GDM1 (cell line): ENCODE measurements around the gene AGXT.

Experiments used
- DNase-seq: peaks from one replicate; lab custom pipeline; 2025; lab: John Stamatoyannopoulos, UW

The AGXT gene

DNA sequence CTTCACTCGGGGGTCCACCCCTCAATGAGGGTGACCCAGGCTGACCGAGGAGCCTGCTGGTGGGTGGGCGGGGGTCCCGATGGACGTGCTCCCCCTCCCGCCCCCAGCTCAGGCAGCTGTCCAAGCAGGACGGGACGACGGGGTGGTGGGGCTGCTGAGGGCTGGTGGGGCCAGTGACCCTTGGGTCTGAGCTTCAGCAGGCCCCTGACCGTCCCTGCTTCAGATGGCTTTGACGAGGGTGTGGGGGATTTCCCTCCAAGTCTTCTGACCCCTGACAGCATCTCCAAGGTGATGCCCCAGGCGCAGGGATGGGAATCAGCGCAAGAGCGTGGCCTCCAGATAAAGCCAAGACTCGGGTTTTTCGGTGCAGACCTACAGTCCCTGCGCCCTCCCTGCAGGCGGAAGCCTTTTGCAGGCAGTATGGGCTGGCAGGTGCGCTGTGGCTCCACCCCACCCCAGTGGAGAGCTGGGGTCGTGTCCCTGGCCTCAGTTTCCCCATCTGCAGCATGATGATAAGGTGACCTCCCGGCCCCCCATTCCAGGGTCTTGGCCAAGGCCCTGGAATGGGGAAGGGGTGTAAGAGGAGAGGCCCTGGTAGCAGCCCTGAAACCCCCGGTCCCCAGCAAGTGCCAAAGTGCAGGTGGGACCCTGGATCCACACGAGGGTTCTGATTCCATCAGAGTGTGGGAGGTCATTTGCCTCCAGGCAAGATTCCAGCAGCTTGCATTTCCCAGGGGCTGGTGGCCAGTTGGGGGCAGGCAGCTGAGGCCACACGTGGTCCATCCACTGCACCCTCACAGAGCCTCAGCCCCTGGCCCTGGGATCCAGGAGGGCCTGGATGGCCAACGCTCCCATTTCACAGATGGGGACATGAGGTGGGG, 46.3 kb downstream of the AGXT start:
- DNase-seq: no peak

DNA sequence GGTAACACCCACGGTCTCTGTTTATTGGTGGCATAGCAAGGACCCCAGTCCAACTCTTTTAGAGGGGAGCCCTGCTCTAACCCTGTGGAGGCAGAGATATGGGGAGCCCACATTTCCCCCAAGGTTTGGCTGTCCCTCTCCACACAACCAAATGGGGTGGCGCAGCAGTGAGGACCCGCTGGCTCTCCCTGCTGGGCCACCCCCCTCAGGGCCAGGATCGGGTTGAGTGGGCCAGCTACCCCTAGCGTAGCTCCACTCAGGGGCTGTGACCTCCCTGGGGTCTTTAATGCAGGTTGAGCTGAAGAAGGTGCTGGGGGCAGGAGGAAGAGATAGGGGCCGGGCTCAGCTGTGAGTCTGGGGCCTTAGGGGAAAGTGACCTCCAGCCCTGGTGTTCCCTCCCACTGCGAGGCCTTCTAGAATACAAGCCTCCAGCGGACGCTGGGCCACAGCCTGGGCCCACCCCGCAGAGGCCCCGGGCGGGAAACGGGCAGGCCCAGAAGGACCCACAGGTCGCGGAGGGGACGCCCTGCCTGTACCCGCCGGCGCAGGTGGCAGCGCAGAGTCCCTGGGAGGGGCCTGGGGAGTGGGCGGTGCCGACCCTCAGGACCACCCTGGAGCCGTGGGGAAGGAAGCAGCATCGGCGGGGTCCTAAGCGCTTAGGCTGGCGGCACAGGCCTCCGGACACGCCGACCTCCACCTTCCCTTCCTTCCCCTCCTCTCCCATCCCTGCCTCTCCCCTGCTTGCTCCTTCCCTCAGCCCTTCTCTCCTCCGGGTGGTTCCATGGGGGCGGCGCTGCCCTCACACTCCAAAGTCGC, 47.1 kb downstream of the AGXT start:
- DNase-seq: no peak

DNA sequence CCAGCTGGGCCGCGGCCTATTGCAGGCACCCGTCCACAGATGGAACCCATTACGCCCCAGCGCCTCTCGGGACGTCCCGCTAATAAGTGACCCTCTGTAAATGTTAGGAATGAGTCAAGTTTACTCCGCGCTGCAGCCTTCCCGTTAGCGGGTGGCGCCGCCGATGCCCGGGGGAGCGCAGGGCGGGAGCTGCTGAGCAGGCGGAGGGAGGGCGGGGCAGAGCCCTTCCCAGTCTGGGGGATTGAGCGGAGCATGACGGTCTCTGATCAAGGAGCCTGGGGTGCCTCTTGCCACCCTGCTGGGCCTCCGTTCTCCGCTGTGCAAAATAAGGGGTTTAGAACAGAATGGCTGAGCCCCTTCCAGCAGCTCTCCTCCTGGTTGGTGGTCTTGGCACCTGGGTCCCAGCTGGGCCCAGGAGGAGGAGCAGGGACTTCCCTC, 48.0 kb downstream of the AGXT start:
- DNase-seq: no peak

DNA sequence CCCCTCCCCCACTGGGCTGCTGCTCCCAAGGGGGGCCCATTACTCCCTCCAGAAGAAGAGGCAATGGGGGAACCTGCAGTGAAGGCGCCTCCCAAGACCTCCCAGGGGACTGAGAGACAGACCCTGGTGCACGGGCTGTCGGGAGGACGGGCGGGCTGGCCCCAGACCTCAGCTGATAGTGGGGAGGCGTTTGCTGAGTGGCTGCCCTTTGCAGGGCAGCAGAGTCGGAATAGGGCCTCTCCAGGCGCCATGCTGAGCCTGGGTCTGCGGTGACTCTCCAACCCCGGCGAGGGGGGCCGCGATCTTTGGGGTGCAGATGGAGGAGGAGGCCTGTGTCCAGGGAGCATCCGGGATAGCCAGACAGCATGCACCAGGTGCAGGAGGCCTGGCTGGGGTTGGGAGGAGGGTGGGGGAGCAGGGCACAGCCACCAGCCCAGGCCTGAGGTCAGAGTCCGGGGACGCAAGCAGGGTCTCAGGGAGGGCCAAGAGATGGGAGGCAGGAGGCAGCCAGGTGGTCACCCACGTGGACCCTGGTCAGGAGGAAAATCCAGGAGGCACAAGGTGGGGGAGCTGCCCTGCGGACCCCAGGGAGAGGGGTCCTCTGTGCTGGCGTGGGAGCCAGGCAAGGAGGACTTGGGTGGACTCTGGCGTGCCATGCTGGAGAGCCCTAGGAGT, 48.5 kb downstream of the AGXT start:
- DNase-seq: no peak

DNA sequence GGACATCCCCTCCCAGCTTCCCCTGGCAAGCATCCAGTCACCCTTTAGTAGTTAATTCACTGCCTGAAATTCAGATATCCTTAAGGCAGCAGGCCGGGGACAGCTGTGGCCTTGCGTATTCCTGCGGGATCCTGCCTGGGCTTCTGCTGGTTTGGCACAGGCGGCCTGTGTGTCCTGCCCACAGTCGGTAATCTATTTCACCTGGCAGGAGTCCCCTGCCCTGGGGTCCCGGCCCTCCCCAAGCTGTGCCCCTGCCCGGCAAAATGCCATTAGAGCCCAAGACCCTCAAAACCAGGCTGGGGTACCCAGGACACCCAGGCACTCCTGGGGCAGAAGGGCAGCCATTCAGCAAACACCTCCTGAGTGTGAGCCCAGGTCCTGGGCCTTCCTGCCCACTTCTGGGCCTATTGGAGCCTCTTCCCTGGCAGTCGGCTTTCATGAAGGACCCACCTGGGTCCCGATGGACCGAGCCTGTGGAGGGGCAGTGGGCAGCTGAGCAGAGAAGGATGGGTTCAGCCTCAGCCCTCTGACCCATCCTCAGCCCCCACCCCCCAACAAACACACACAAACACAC, 49.1 kb downstream of the AGXT start:
- no peak for DNase-seq

DNA sequence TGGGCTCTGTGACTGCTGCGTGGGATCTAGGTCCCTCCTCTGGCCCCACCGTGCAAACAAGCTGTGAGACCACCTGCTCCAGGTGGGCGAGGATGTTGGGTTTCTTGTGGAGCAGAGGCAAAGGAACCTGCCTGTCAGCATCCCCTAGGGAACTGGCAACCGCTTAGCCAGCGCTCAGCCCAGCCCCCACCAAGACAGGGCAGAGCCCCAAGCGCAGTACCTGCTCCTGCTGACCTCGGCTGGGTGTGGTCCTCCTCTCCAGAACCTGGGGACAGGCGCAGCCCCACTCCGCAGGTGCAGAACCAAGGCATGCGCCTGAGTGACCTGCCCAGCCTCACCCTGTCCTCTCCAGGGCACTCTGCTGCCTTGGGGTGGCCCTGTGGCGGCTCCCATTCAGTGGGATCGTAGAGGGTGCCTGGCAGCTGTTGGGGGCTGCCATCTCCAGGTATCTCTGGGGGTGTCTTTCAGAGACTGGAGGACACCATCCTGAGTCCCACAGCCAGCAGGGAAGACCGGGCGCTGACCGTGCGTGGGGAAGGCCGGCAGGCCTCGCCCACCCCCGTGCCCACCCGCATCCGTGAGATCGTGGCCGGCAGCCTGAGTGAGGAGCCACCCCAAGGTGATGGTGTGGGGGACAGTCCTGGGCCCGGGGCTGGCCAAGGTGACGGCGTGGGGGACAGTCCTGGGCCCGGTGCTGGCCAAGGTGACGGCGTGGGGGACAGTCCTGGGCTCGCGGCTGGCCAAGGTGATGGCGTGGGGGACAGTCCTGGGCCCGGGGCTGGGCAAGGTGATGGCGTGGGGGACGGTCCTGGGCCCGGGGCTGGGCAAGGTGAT, 49.9 kb downstream of the AGXT start:
- no peak for DNase-seq

- no peak for DNase-seq
Measured at GRCh38 chr2:240919161-240919781, 50.6 kb downstream of the AGXT start.

GRCh38 chr2:240919786-240920782, 51.5 kb downstream of the AGXT start:
- DNase-seq: no peak

- no peak for DNase-seq
Measured at GRCh38 chr2:240920783-240921231, 52.2 kb downstream of the AGXT start.

- no peak for DNase-seq
Measured at GRCh38 chr2:240921311-240921994, 52.8 kb downstream of the AGXT start.

GRCh38 chr2:240921995-240922244, 53.3 kb downstream of the AGXT start:
- no peak for DNase-seq

GRCh38 chr2:240922245-240922981, 53.8 kb downstream of the AGXT start:
- DNase-seq: no peak

- no peak for DNase-seq
Measured at GRCh38 chr2:240922982-240923537, 54.4 kb downstream of the AGXT start.

DNA sequence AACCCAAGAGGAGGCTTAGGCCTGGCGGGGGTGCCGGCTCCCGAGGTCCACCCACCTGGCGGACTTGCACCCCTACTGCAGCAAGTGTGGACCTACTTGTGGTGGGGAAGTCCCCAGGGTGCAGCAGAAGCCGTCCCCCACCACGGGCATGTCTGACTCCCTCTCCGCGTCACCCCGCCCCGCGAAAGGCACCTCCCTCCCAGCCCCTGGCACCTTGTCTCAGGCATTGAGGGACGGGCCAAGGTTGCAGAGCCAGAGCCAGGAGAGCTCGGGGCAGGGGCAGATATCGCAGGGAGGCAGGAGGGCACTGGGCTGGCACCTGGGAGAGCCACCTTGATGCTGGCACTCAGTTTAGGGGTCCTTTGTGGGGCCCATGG, 56.6 kb downstream of the AGXT start:
- DNase-seq: no peak

DNA sequence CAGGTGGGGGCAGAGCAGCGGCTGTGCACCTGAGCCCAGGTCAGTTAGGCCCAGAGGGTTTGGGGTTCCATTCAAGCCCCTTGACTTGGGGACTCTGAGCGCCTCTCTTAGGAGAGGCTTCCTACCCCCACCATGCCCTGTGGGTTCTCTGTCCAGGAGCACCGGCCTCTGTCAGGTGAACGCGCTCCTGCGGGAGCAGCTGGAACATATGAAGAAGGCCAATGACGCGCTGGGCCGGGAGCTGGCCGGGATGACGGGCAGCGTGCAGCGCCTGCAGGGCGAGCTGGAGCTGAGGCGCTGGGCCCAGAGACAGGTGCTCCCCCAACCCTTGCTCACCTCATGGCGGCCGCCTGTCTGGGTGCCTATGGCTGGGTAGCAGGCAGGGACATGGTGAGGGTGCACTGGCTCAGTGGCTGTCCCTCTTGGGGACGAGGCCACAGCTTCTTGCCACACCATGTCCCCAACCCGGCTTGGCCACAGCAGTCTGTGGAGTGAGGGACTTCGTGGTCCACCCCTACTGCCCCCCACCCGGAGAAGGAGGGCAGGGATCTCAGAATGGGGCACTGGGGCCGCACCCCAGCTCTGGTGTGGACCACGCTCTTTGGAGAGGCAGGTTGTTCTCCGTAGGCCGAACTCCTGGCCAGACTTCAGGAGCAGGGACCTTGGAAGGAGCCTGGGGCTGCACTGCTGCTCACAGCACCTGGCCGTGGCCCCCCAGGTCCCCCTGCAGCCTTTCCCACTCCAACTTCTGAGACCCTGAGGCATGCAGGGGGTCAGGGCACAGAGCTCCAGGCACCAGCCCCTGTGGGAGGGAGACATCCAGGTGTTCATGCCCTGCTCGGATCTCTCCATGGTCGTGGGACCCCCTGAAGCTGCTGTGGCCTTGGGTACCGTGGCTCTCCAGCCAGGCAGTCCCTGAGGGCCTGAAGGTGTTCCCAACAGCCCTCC, 57.2 kb downstream of the AGXT start:
- no peak for DNase-seq

DNA sequence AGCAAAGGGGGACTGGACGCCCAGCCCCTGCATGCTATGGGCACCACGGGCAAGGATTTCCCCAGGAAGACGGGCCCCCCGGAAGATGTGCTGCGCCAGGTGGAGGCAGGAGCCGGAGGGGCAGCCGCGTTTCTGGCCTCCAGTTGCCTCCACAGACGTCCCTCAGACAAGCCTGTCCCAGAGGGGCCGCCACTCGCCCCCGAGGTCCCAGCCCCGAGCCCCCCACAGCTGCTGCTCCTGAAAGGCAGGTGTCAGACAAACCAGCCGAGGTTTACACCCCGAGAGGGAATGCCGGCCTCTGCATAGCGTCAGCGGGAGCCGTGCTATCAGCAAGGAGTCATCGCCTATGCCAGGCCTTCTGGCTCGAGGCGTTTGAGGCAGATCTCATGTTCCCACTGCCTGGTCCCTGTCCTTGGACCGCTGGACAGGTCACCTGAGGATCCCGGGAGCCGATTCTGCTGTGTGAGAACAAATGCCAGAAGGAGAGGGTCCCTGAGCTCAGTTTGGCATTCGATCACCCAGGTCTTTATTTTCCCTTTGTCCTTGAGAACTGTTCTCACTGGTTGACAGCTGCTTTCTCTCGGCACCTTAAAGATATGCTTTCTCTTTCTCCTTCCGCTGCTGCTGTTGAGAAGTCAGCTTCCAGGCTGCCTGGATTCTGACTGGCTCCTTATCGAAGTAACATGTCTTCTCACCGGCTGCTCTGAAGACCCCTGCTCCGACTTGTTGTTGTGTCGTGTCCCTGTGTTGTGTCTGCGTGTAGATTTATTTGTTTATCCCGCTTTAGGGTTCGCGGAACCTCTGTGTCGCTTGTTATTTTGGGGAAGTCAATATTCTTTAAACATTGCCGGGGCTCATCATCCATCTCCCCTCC, 58.1 kb downstream of the AGXT start:
- no peak for DNase-seq
